ENCODE data around the gene APMAP. TPM values are rescaled to one million over a fixed set of nuclear protein-coding genes. Genes with fewer than 3 reads are reported as not detected.

Gene APMAP
- total and polyA plus RNA-seq, 2 of the 13 experiments (the other 11 are each of a cell fraction or from before 2014, with no cell fraction given): 168 to 214 TPM

GRCh38 chr20:24992487-24993205 is at the start of gene APMAP (continued):
- 0 out of 2 replicates have a peak, but pooled peaks have one; percentile 13 for TF ChIP-seq SETDB1 (CRISPR knock-in tag; IDR thresholded peaks at IDR 0.05; ENCODE audit: borderline replicate concordance)
- peak; percentile 97 for TF ChIP-seq ZNF563 (CRISPR knock-in tag; IDR thresholded peaks at IDR 0.05)
- no peak for TF ChIP-seq GLMP (CRISPR knock-in tag; IDR thresholded peaks at IDR 0.05; ENCODE audit: borderline replicate concordance)
- peak; percentile 98 for TF ChIP-seq SALL2 (CRISPR knock-in tag; IDR thresholded peaks at IDR 0.05)
- TF ChIP-seq ZNF619 (CRISPR knock-in tag; IDR thresholded peaks at IDR 0.05): peak; percentile 58; the same call in 1 of the 2 replicates
- peak; percentile 86; the same call in 1 of the 2 replicates for TF ChIP-seq WIZ (CRISPR knock-in tag; IDR thresholded peaks at IDR 0.05)
- TF ChIP-seq ZBTB38 (CRISPR knock-in tag; IDR thresholded peaks at IDR 0.05): peak; percentile 81
- peak; percentile 88; the same call in 1 of the 2 replicates for TF ChIP-seq ZFAT (CRISPR knock-in tag; conservative IDR thresholded peaks at IDR 0.05)
- peak; percentile 22; the same call in 1 of the 2 replicates for TF ChIP-seq NR2F2 (IDR thresholded peaks at IDR 0.05; ENCODE audit: borderline replicate concordance, low read depth)
- TF ChIP-seq ISL2 (CRISPR knock-in tag; IDR thresholded peaks at IDR 0.05): peak; percentile 84
- peak; percentile 85; the same call in 1 of the 2 replicates for TF ChIP-seq ZNF414 (CRISPR knock-in tag; IDR thresholded peaks at IDR 0.05)
- peak; percentile 98; the same call in 1 of the 2 replicates for TF ChIP-seq TMF1 (CRISPR knock-in tag; IDR thresholded peaks at IDR 0.05; ENCODE audit: low read depth)
- TF ChIP-seq ZNF570 (CRISPR knock-in tag; IDR thresholded peaks at IDR 0.05; ENCODE audit: borderline replicate concordance): no peak
- TF ChIP-seq AKAP8 (CRISPR knock-in tag; IDR thresholded peaks at IDR 0.05): peak; percentile 74
- TF ChIP-seq ZBTB44 (CRISPR knock-in tag; IDR thresholded peaks at IDR 0.05): peak; percentile 89; the same call in 1 of the 2 replicates
- no peak for TF ChIP-seq GTF3A (CRISPR knock-in tag; conservative IDR thresholded peaks at IDR 0.05)
- TF ChIP-seq ZSCAN5A (CRISPR knock-in tag; IDR thresholded peaks at IDR 0.05; ENCODE audit: borderline replicate concordance): peak; percentile 79; the same call in 1 of the 2 replicates
- peak; percentile 91; the same call in 1 of the 2 replicates for TF ChIP-seq SMAD9 (CRISPR knock-in tag; IDR thresholded peaks at IDR 0.05)
- peak; percentile 94; the same call in 1 of the 2 replicates for TF ChIP-seq ELK4 (CRISPR knock-in tag; IDR thresholded peaks at IDR 0.05; ENCODE audit: borderline replicate concordance)
- TF ChIP-seq HNRNPLL (IDR thresholded peaks at IDR 0.05; ENCODE audit: low read depth, low read length, poor library complexity, severe bottlenecking): peak; percentile 86
- TF ChIP-seq GPBP1L1 (CRISPR knock-in tag; IDR thresholded peaks at IDR 0.05): no peak
- TF ChIP-seq ZNF564 (CRISPR knock-in tag; IDR thresholded peaks at IDR 0.05): peak; percentile 98

Measured in HepG2 (cell line).